DOHH2 (cell line): ENCODE measurements around the gene LTB4R.
A peak's percentile ranks its signal among the peaks of the same experiment; 100 is the strongest.

ENCODE experiments used
- H3F3A ChIP-seq: fragments of 200-600 bp; sonication (generic), shearing (Covaris generic); 2 replicates; pipeline ENCODE4 v1.6.0; 2016; ENCODE audit warnings: antibody characterized with exemption, mild to moderate bottlenecking; ENCODE audit not compliant: control insufficient read depth, insufficient read depth
- H3K27ac ChIP-seq: fragments of 200-600 bp; sonication (generic); 2 replicates; pipeline ENCODE4 v1.5.1; 2014; ENCODE audit warnings: low read depth, mild to moderate bottlenecking, low read length, moderate library complexity
- H3K27me3 ChIP-seq: fragments of 200-600 bp; sonication (generic); 2 replicates; pipeline ENCODE4 v1.6.1; 2014; ENCODE audit warnings: mild to moderate bottlenecking, low read length, mixed read lengths; ENCODE audit not compliant: control insufficient read depth
- H3K36me3 ChIP-seq: fragments of 200-600 bp; sonication (generic); 2 replicates; pipeline ENCODE4 v1.6.1; 2014; ENCODE audit warnings: mild to moderate bottlenecking, low read length, moderate library complexity, mixed read lengths; ENCODE audit not compliant: control insufficient read depth
- H3K4me1 ChIP-seq: fragments of 200-600 bp; sonication (generic); 2 replicates; pipeline ENCODE4 v1.6.1; 2014; ENCODE audit warnings: mild to moderate bottlenecking, low read length, mixed read lengths; ENCODE audit not compliant: control insufficient read depth
- H3K4me2 ChIP-seq: fragments of 200-600 bp; sonication (generic); 2 replicates; pipeline ENCODE4 v1.6.0; 2014; ENCODE audit warnings: mild to moderate bottlenecking, low read length, moderate library complexity
- H3K4me3 ChIP-seq: fragments of 200-600 bp; sonication (generic); 2 replicates; pipeline ENCODE4 v1.5.1; 2014; ENCODE audit warnings: mild to moderate bottlenecking, low read length, mixed read lengths
- H3K79me2 ChIP-seq: fragments of 200-600 bp; sonication (generic); 2 replicates; pipeline ENCODE4 v1.6.1; 2014; ENCODE audit warnings: mild to moderate bottlenecking, low read length, mixed read lengths; ENCODE audit not compliant: control insufficient read depth
- H3K9me2 ChIP-seq: fragments of 200-600 bp; sonication (generic); replicated peaks from 2 replicates; pipeline ENCODE4 v1.6.1; 2014; ENCODE audit warnings: mild to moderate bottlenecking, low read length, mixed read lengths; ENCODE audit not compliant: control insufficient read depth
- H3K9me3 ChIP-seq: fragments of 200-600 bp; sonication (generic); 2 replicates; pipeline ENCODE4 v1.6.1; 2014; ENCODE audit warnings: antibody characterized with exemption, low read length, mixed read lengths; ENCODE audit not compliant: control insufficient read depth, insufficient read depth
- H4K20me1 ChIP-seq: fragments of 200-600 bp; sonication (generic); 2 replicates; pipeline ENCODE4 v1.6.0; 2014; ENCODE audit warnings: low read depth, mild to moderate bottlenecking, antibody characterized with exemption, low read length, moderate library complexity; ENCODE audit not compliant: control insufficient read depth, insufficient read depth
- CTCF ChIP-seq: fragments of 200-600 bp; sonication (generic); IDR thresholded peaks from one replicate; pipeline ENCODE4 v1.5.1; 2014; ENCODE audit warnings: antibody characterized with exemption, mild to moderate bottlenecking, low read depth, low read length; ENCODE audit not compliant: poor library complexity, severe bottlenecking
- EZH2phosphoT487 ChIP-seq: fragments of 200-600 bp; sonication (generic); IDR thresholded peaks from 2 replicates; pipeline ENCODE4 v1.6.1; 2017; ENCODE audit warnings: borderline replicate concordance, mild to moderate bottlenecking, antibody characterized with exemption, low read length, moderate library complexity, mixed read lengths

The LTB4R gene

GRCh38 chr14:24348186-24348585 lies 36.9 kb downstream of the LTB4R start:
- Histone ChIP-seq H3F3A (no peaks in the 10 kb centered on the region; the same call in 1 of the 2 replicates), H3K4me1 (no peaks in the 10 kb centered on the region), H3K9me2 (no peaks in the 10 kb centered on the region), H3K27me3 (peaks cover 46% of the 10 kb centered on the region), H3K4me3 (no peak overlapping the region), H3K79me2 (no peaks in the 10 kb centered on the region), H3K9me3 (no peaks in the 10 kb centered on the region), H3K36me3 (no peaks in the 10 kb centered on the region), H3K27ac (no peak overlapping the region), H3K4me2 (no peak overlapping the region), H4K20me1 (no peaks in the 10 kb centered on the region)
- TF ChIP-seq EZH2phosphoT487: no peak
- TF ChIP-seq CTCF: no peak

GRCh38 chr14:24349742-24350141 lies 38.4 kb downstream of the LTB4R start:
- Histone ChIP-seq H3K27ac (no peak overlapping the region), H3K79me2 (no peaks in the 10 kb centered on the region), H3K9me2 (no peaks in the 10 kb centered on the region), H3K4me2 (no peak overlapping the region), H3F3A (no peaks in the 10 kb centered on the region), H3K4me1 (peaks cover 4% of the 10 kb centered on the region; the same call in 1 of the 2 replicates), H3K9me3 (no peaks in the 10 kb centered on the region), H3K27me3 (peaks cover 45% of the 10 kb centered on the region), H3K4me3 (no peak overlapping the region), H4K20me1 (no peaks in the 10 kb centered on the region), H3K36me3 (no peaks in the 10 kb centered on the region)
- TF ChIP-seq CTCF: no peak
- TF ChIP-seq EZH2phosphoT487: no peak

- Histone ChIP-seq H3K9me2 (no peaks in the 10 kb centered on the region), H3K4me1 (peaks cover 4% of the 10 kb centered on the region; the same call in 1 of the 2 replicates), H3K9me3 (no peaks in the 10 kb centered on the region), H3F3A (no peaks in the 10 kb centered on the region), H3K36me3 (no peaks in the 10 kb centered on the region), H3K79me2 (no peaks in the 10 kb centered on the region), H4K20me1 (no peaks in the 10 kb centered on the region), H3K4me2 (no peak overlapping the region), H3K27ac (no peak overlapping the region), H3K4me3 (no peak overlapping the region), H3K27me3 (peaks cover 43% of the 10 kb centered on the region)
- TF ChIP-seq CTCF (peak; percentile 13), EZH2phosphoT487 (no peak)
These were observed 40.2 kb downstream of the LTB4R start for GRCh38 chr14:24351517-24351916.
